ENCODE results near the gene IDH2. TPM values are rescaled to one million over a fixed set of nuclear protein-coding genes. Genes with fewer than 3 reads are reported as not detected.

IDH2 gene
- total RNA-seq, 6 donors from 2014 or later, result 41.5 to 72.1 (median 48.7) TPM

DNA sequence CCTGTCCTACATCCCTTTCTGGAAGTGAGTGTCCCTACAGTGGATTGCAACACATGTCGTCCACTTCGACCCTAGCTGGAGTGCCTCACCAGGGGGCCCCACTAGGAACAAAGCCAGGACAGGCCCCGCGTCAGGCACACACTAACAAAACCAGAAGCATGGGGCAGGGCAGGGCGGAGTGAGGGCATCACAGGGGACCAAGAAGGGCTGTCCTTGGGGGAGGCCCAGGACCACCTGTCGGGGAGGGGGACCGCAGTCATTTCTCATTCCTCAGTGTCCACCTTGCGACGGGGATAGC, 21.9 kb downstream of the IDH2 start:
- Histone ChIP-seq H3K27ac (peak overlapping the region in 1 of 4 donors; percentile 50), H3K36me3 (peaks cover 11 to 90% (median 61%) of the 10 kb centered on the region in 4 donors), H3K4me3 (no peak overlapping the region), H3K4me1 (peaks cover 8 to 12% (median 11%) of the 10 kb centered on the region in 4 donors), H3K27me3 (no peaks in the 10 kb centered on the region), H3K9me3 (no peaks in the 10 kb centered on the region)
- ATAC-seq (ENCODE audit: low FRiP score in 2 of 2) (no peak), DNase-seq (no peak)
- 74 to 89% methylated on average over 9 of the region's 9 CpGs for whole genome bisulfite sequencing, 2 donors
- TF ChIP-seq EP300 (IDR thresholded peaks at IDR 0.05), result no peak
- no peak for TF ChIP-seq POLR2AphosphoS5 (IDR thresholded peaks at IDR 0.05)
- no peak for TF ChIP-seq POLR2A (IDR thresholded peaks at IDR 0.05)
- TF ChIP-seq, protein P1, sequence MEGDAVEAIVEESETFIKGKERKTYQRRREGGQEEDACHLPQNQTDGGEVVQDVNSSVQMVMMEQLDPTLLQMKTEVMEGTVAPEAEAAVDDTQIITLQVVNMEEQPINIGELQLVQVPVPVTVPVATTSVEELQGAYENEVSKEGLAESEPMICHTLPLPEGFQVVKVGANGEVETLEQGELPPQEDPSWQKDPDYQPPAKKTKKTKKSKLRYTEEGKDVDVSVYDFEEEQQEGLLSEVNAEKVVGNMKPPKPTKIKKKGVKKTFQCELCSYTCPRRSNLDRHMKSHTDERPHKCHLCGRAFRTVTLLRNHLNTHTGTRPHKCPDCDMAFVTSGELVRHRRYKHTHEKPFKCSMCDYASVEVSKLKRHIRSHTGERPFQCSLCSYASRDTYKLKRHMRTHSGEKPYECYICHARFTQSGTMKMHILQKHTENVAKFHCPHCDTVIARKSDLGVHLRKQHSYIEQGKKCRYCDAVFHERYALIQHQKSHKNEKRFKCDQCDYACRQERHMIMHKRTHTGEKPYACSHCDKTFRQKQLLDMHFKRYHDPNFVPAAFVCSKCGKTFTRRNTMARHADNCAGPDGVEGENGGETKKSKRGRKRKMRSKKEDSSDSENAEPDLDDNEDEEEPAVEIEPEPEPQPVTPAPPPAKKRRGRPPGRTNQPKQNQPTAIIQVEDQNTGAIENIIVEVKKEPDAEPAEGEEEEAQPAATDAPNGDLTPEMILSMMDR (IDR thresholded peaks at IDR 0.05), result no peak

DNA sequence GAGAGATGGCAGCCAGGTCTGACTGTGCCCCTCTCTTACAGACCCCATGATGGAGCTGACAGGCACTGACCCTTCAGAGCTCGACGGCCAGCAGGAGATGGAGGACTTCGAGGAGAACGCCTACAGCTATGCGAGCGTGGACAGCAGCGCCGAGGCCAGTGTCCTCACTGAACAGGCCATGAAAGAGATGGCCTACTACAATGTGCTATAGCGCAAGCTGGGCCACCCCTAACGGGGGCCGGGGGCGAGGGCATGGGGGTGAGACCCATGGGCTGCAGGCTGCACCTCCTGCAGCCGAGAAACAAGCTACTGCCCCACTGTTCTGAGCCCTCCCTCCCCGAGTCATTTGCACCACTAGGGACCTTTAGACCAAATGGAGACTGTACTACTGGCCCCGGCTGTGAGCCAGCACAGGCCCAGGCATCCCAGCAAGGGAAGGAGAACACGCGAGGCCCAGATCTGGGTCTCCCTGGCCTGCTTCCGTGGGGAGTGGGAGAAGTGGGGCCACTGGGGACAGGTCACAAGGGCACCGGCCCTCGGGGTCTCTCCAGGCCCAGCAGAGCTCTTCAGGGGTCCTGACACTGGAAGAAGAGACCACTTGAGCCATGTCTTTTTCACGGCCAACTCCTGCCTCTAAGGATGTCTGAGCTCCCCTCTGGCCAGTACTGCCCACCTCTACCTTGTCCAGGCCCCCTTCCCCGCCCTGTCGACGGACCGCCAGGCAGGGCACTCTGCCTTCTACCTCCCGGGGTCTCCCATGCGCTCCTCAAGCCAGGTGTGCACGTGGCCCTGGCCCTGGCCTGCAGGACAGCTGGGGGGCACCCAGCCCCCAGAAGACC, 22.4 kb downstream of the IDH2 start:
- no peak overlapping the region for H3K4me3 ChIP-seq
- DNase-seq (peak in 1 of 2 donors; percentile 79), ATAC-seq (ENCODE audit: low FRiP score in 2 of 2) (no peak)
- H3K27ac ChIP-seq, result peak overlapping the region in 1 of 4 donors; percentile 50
- TF ChIP-seq, protein P1 (IDR thresholded peaks at IDR 0.05), result no peak
- TF ChIP-seq EP300 (IDR thresholded peaks at IDR 0.05), result no peak
- H3K36me3 ChIP-seq, result peaks cover 11 to 90% (median 58%) of the 10 kb centered on the region in 4 donors
- H3K4me1 ChIP-seq, result peaks cover 8 to 12% (median 11%) of the 10 kb centered on the region in 4 donors
- no peaks in the 10 kb centered on the region for H3K27me3 ChIP-seq
- 87 to 89% methylated on average over 18 to 25 of the region's 28 CpGs for WGBS, 2 donors
- no peaks in the 10 kb centered on the region for H3K9me3 ChIP-seq

DNA sequence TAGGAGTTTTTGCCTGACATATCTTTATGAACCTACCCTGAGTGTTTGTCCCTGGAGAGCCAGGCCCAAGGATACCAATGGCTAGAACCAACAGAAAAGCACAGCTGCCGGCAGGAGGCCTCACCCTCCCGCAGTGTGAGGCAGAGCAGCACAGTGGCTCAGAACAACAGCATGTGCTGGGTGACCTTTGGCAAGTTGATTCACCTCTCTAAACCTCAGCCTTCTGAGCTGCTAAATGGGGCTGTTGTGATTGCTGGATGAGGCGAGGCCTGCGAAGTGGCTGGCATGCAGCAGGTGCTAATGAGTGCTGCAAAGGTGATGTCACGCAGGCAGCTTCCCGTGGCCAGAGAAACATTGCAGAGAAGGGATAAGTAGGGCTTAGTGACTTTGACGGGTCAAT, 23.3 kb downstream of the IDH2 start:
- TF ChIP-seq EP300 (IDR thresholded peaks at IDR 0.05) (no peak), POLR2A (IDR thresholded peaks at IDR 0.05) (no peak), POLR2AphosphoS5 (IDR thresholded peaks at IDR 0.05) (no peak)
- H3K4me3 ChIP-seq, result no peak overlapping the region
- H3K4me1 ChIP-seq, result peaks cover 8 to 12% (median 11%) of the 10 kb centered on the region in 4 donors
- WGBS, 2 donors, result 93 to 97% methylated on average over 6 to 7 of the region's 7 CpGs
- DNase-seq (no peak), ATAC-seq (ENCODE audit: low FRiP score in 2 of 2) (no peak)
- H3K36me3 ChIP-seq, result peaks cover 7 to 90% (median 54%) of the 10 kb centered on the region in 4 donors
- H3K27me3 ChIP-seq, result no peaks in the 10 kb centered on the region
- no peak overlapping the region for H3K27ac ChIP-seq
- H3K9me3 ChIP-seq, result no peaks in the 10 kb centered on the region

DNA sequence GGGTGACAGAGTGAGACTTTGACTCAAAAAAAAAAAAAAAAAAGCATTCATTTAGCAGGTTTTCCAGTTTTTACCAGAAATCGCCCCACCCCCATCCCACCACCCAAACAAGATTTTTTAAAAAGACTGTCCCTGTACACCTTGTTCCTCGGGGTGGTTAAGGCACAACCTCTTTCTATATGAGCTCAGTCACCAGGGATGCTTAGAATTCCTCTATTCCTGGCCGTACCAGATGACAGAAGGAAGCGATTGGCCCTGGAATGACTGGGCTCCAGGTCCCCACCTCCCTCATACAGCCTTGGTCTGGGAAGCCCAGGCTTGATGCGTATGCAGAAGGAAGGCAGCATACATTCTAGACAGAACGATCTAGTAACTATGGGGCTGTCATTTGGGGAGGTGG, 25.6 kb downstream of the IDH2 start:
- peaks cover under 1 to 5% (median 4%) of the 10 kb centered on the region in 4 donors for H3K4me1 ChIP-seq
- H3K27me3 ChIP-seq, result no peaks in the 10 kb centered on the region
- no peak for DNase-seq
- H3K36me3 ChIP-seq, result peaks cover 0 to 90% (median 55%) of the 10 kb centered on the region in 4 donors
- no peak overlapping the region for H3K4me3 ChIP-seq
- no peaks in the 10 kb centered on the region for H3K9me3 ChIP-seq
- WGBS, 2 donors, result 94 to 98% methylated on average over 6 of the region's 6 CpGs
- no peak overlapping the region for H3K27ac ChIP-seq
- TF ChIP-seq POLR2A (IDR thresholded peaks at IDR 0.05), result no peak
- TF ChIP-seq, protein P1 (IDR thresholded peaks at IDR 0.05), result no peak
- no peak for TF ChIP-seq EP300 (IDR thresholded peaks at IDR 0.05)
- TF ChIP-seq POLR2AphosphoS5 (IDR thresholded peaks at IDR 0.05), result no peak
- no peak for ATAC-seq (ENCODE audit: low FRiP score in 2 of 2)

DNA sequence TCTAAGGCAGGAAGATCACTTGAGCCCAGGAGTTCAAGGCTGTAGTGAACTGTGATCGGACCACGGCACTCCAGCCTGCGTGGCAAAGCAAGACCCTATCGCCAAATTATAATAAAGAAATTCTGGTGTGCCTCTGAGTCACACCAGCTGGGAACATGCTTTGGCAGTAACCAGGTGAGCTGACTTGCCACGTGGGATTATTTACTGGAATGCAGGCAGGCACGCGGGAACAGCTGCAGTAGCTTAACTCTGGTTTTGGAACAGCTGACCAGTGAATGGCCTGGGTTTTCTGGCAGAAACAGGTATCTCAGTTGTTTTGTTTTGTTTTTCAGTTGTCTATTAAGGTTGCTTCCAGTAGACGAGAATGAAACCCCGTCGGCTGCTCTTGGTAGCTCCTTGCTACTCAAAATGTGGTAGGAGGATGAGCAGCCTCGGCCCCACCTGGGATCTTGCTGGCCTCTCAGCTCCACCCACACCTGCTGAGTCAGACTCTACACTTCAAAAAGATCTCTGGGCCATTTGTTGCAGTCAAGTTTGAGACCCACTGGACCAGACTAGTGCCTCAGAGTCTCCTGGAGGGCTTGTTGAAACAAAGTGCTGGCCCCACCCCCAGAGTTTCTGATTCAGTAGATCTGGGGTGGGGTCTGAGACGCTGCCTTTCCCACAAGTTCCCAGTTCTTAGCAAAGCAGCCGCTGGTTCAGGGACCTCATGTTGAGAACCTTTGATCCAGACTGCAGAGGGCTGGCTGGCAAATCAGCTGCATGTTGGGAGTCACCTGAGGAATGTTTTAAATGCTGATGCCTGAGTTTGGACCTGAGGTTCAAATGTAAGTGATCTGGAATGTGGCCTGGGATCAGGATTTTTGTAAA, 26.6 kb downstream of the IDH2 start:
- DNase-seq (no peak), ATAC-seq (ENCODE audit: low FRiP score in 2 of 2) (no peak)
- Histone ChIP-seq H3K36me3 (peaks cover 0 to 79% (median 50%) of the 10 kb centered on the region in 4 donors), H3K4me3 (no peak overlapping the region), H3K27ac (peak overlapping the region in 2 of 4 donors; percentile 67), H3K9me3 (no peaks in the 10 kb centered on the region), H3K27me3 (no peaks in the 10 kb centered on the region), H3K4me1 (peaks cover 4 to 13% (median 8%) of the 10 kb centered on the region in 4 donors)
- no peak for TF ChIP-seq POLR2AphosphoS5 (IDR thresholded peaks at IDR 0.05)
- no peak for TF ChIP-seq EP300 (IDR thresholded peaks at IDR 0.05)
- TF ChIP-seq, protein P1 (IDR thresholded peaks at IDR 0.05), result no peak
- no peak for TF ChIP-seq POLR2A (IDR thresholded peaks at IDR 0.05)
- WGBS, 2 donors, result 78 to 81% methylated on average over 13 of the region's 13 CpGs

Data from upper lobe of left lung (tissue), 6 donors.